H9 (cell line): ENCODE data around the gene NRXN2. TPM values are rescaled to one million over a fixed set of nuclear protein-coding genes. Genes with fewer than 3 reads are reported as not detected.
A peak's percentile ranks its signal among the peaks of the same experiment; 100 is the strongest.

Experiments used
- DNase-seq: peaks from one replicate; pipeline ENCODE4 v3.0.0-alpha.2; 2017
- H2AFZ ChIP-seq: one replicate; pipeline ENCODE4 v1.6.1; 2013; ENCODE audit warnings: mild to moderate bottlenecking, low read length, control low read depth, moderate library complexity
- H2AK5ac ChIP-seq: 2 replicates; pipeline ENCODE4 v1.6.1; 2013; ENCODE audit warnings: low read length, control low read depth, mixed read lengths; ENCODE audit not compliant: insufficient read length
- H2BK120ac ChIP-seq: one replicate; pipeline ENCODE4 v1.6.1; 2013; ENCODE audit warnings: low read depth, mild to moderate bottlenecking, low read length, control low read depth, inconsistent platforms; ENCODE audit not compliant: poor library complexity, severe bottlenecking
- H2BK12ac ChIP-seq: 2 replicates; pipeline ENCODE4 v1.6.1; 2013; ENCODE audit warnings: low read length, control low read depth, mixed read lengths, low read depth; ENCODE audit not compliant: insufficient read length
- H2BK15ac ChIP-seq: 2 replicates; pipeline ENCODE4 v1.6.1; 2013; ENCODE audit warnings: low read depth, low read length, control low read depth
- H2BK20ac ChIP-seq: one replicate; pipeline ENCODE4 v1.6.1; 2013; ENCODE audit warnings: low read depth, mild to moderate bottlenecking, low read length, control low read depth, inconsistent platforms; ENCODE audit not compliant: poor library complexity, severe bottlenecking
- H2BK5ac ChIP-seq: 2 replicates; pipeline ENCODE4 v1.6.1; 2013; ENCODE audit warnings: low read length, control low read depth, mixed read lengths; ENCODE audit not compliant: insufficient read length
- H3K14ac ChIP-seq: 2 replicates; pipeline ENCODE4 v1.6.1; 2013; ENCODE audit warnings: low read length, control low read depth; ENCODE audit not compliant: insufficient read depth
- H3K18ac ChIP-seq: 2 replicates; pipeline ENCODE4 v1.6.1; 2013; ENCODE audit warnings: low read depth, mild to moderate bottlenecking, mixed read lengths, low read length, control low read depth; ENCODE audit not compliant: insufficient read length
- H3K23ac ChIP-seq: 2 replicates; pipeline ENCODE4 v1.6.1; 2013; ENCODE audit warnings: low read length, control low read depth, mixed read lengths, low read depth; ENCODE audit not compliant: insufficient read length
- H3K23me2 ChIP-seq: 2 replicates; pipeline ENCODE4 v1.6.1; 2013; ENCODE audit warnings: low read depth, mild to moderate bottlenecking, mixed read lengths, low read length, control low read depth; ENCODE audit not compliant: insufficient read length, poor library complexity, severe bottlenecking
- H3K27ac ChIP-seq: 2 replicates; pipeline ENCODE4 v1.5.1; 2013; ENCODE audit warnings: low read length, control low read depth, mixed read lengths, low read depth; ENCODE audit not compliant: insufficient read length
- H3K27me3 ChIP-seq: 2 replicates; pipeline ENCODE4 v1.6.1; 2013; ENCODE audit warnings: low read length, control low read depth, inconsistent platforms; ENCODE audit not compliant: insufficient read depth
- H3K4ac ChIP-seq: 2 replicates; pipeline ENCODE4 v1.6.1; 2013; ENCODE audit warnings: low read depth, mild to moderate bottlenecking, control low read depth, inconsistent platforms, low read length, moderate library complexity
- H3K4me1 ChIP-seq: 2 replicates; pipeline ENCODE4 v1.6.1; 2013; ENCODE audit warnings: low read length, control low read depth, inconsistent platforms; ENCODE audit not compliant: insufficient read depth
- H3K4me2 ChIP-seq: 2 replicates; pipeline ENCODE4 v1.6.1; 2013; ENCODE audit warnings: low read length, control low read depth, mixed read lengths; ENCODE audit not compliant: insufficient read length, insufficient read depth
- H3K56ac ChIP-seq: 2 replicates; pipeline ENCODE4 v1.6.1; 2013; ENCODE audit warnings: low read depth, mild to moderate bottlenecking, mixed read lengths, low read length, control low read depth; ENCODE audit not compliant: insufficient read length
- H3K79me1 ChIP-seq: 2 replicates; pipeline ENCODE4 v1.6.1; 2013; ENCODE audit warnings: low read depth, mild to moderate bottlenecking, moderate library complexity, low read length, control low read depth, inconsistent platforms; ENCODE audit not compliant: insufficient read depth, poor library complexity, severe bottlenecking
- H3K79me2 ChIP-seq: 2 replicates; pipeline ENCODE4 v1.6.1; 2013; ENCODE audit warnings: low read length, control low read depth, inconsistent platforms; ENCODE audit not compliant: insufficient read depth
- H3K9ac ChIP-seq: 2 replicates; pipeline ENCODE4 v1.6.1; 2013; ENCODE audit warnings: low read length, control low read depth, mixed read lengths; ENCODE audit not compliant: insufficient read length; ENCODE audit errors: extremely low read depth
- H3K9me3 ChIP-seq: one replicate; pipeline ENCODE4 v1.6.1; 2013; ENCODE audit warnings: low read depth, low read length, inconsistent platforms; ENCODE audit not compliant: control insufficient read depth
- H3T11ph ChIP-seq: one replicate; pipeline ENCODE4 v1.6.1; 2013; ENCODE audit warnings: mild to moderate bottlenecking, low read length, control low read depth, inconsistent platforms
- H4K20me1 ChIP-seq: one replicate; pipeline ENCODE4 v1.6.1; 2013; ENCODE audit not compliant: control insufficient read depth, insufficient read length, insufficient read depth
- H4K5ac ChIP-seq: 2 replicates; pipeline ENCODE4 v1.6.1; 2013; ENCODE audit warnings: low read depth, mild to moderate bottlenecking, mixed read lengths, low read length, control low read depth; ENCODE audit not compliant: insufficient read length
- H4K8ac ChIP-seq: replicated peaks from 2 replicates; pipeline ENCODE4 v1.6.1; 2013; ENCODE audit warnings: low read length, control low read depth, mixed read lengths, low read depth; ENCODE audit not compliant: insufficient read length
- H4K91ac ChIP-seq: 2 replicates; pipeline ENCODE4 v1.6.1; 2013; ENCODE audit warnings: low read depth, mild to moderate bottlenecking, moderate library complexity, mixed read lengths, low read length, control low read depth; ENCODE audit not compliant: insufficient read length
- H3K27ac Mint-ChIP-seq, 3 experiments: 2 replicates in 2 of 3; 3 replicates in 1 of 3; pipeline ENCODE4 v1.8.0; 2020 to 2021; ENCODE audit warnings: mixed read lengths in 3 of 3, mild to moderate bottlenecking in 1 of 3, moderate library complexity in 1 of 3
- H3K27me3 Mint-ChIP-seq: 2 replicates; pipeline ENCODE4 v1.8.0; 2021; ENCODE audit warnings: low read depth, mild to moderate bottlenecking, moderate library complexity, mixed read lengths
- H3K36me3 Mint-ChIP-seq, 3 experiments: 2 replicates in 2 of 3; 3 replicates in 1 of 3; pipeline ENCODE4 v1.8.0; 2020 to 2021; ENCODE audit warnings: low read depth in 3 of 3, mixed read lengths in 3 of 3; ENCODE audit not compliant: insufficient read depth in 1 of 3
- H3K4me1 Mint-ChIP-seq, 2 experiments: 2 replicates each; pipeline ENCODE4 v1.8.0; 2020; ENCODE audit warnings: mixed read lengths in 2 of 2
- H3K4me3 Mint-ChIP-seq, 2 experiments: 2 replicates in 1 of 2; 3 replicates in 1 of 2; pipeline ENCODE4 v1.8.0; 2020 to 2021; ENCODE audit warnings: mild to moderate bottlenecking in 2 of 2, mixed read lengths in 2 of 2, moderate library complexity in 1 of 2
- H3K9me3 Mint-ChIP-seq, 2 experiments: 2 replicates in 1 of 2; 3 replicates in 1 of 2; pipeline ENCODE4 v1.8.0; 2020; ENCODE audit warnings: mild to moderate bottlenecking in 2 of 2, mixed read lengths in 2 of 2, moderate library complexity in 1 of 2
- CTCF ChIP-seq: fragments of 200-600 bp; sonication (generic); conservative IDR thresholded peaks from 3 replicates; pipeline ENCODE4 v1.8.0; 2021; ENCODE audit warnings: antibody characterized with exemption, mild to moderate bottlenecking
- WGBS: extraction: QIAGEN DNeasy Blood & Tissue Kit; methylation state at CpG from one replicate; pipeline ENCODE4 v1.1.7; 2013; ENCODE audit warnings: missing lambda C conversion rate, low lambda C conversion rate, mixed read lengths; ENCODE audit not compliant: insufficient read length; ENCODE audit errors: extremely low coverage; 5-methylcytosine and 5-hydroxymethylcytosine counted together
- total RNA-seq: library from RNA; stranded (reverse); gene quantifications from 2 replicates; pipeline ENCODE4 v1.2.1, GENCODE V29; 2021

Gene NRXN2
- total RNA-seq, 1 experiment from 2014 or later, result 3.9 TPM

- Mint-ChIP-seq H3K27me3 (no peaks in the 10 kb centered on the region), H3K9me3 (no peaks in the 10 kb centered on the region), H3K36me3 (peaks cover 81 to 98% (median 97%) of the 10 kb centered on the region in 3 experiments; a peak in 6 of 7 replicates), H3K4me1 (peaks cover 20 to 35% of the 10 kb centered on the region in 2 experiments), H3K27ac (peak overlapping the region in 1 of 3 experiments; percentile 23; a peak in 2 of 7 replicates), H3K4me3 (no peak overlapping the region)
- no peak overlapping the region for H4K5ac ChIP-seq
- no peak overlapping the region for H3K9ac ChIP-seq
- H3K4me2 ChIP-seq, result no peak overlapping the region
- H2BK12ac ChIP-seq, result no peak overlapping the region
- no peak overlapping the region for H2BK15ac ChIP-seq
- H3K9me3 ChIP-seq, result no peaks in the 10 kb centered on the region
- no peak overlapping the region for H3K23ac ChIP-seq
- no peak for TF ChIP-seq CTCF
- no peak overlapping the region for H3T11ph ChIP-seq
- no peak overlapping the region for H2AK5ac ChIP-seq
- no peak overlapping the region for H2BK5ac ChIP-seq
- H3K79me1 ChIP-seq, result peaks cover 7% of the 10 kb centered on the region
- no peak for DNase-seq
- H3K79me2 ChIP-seq, result peaks cover 6% of the 10 kb centered on the region; the same call in 1 of the 2 replicates
- H3K4me1 ChIP-seq, result no peaks in the 10 kb centered on the region
- no peak overlapping the region for H3K14ac ChIP-seq
- no peaks in the 10 kb centered on the region for H3K23me2 ChIP-seq
- no peak overlapping the region for H2BK20ac ChIP-seq
- no peak overlapping the region for H2BK120ac ChIP-seq
- H3K18ac ChIP-seq, result no peak overlapping the region
- WGBS, result no CpG with 5 or more reads among the region's 12 CpGs
- H3K27me3 ChIP-seq, result no peaks in the 10 kb centered on the region
- no peak overlapping the region for H3K56ac ChIP-seq
- no peak overlapping the region for H3K4ac ChIP-seq
- H3K27ac ChIP-seq, result no peak overlapping the region
- H4K20me1 ChIP-seq, result peaks cover 3% of the 10 kb centered on the region
- no peak overlapping the region for H4K8ac ChIP-seq
- no peak overlapping the region for H2AFZ ChIP-seq
- no peak overlapping the region for H4K91ac ChIP-seq
These were observed 47.1 kb upstream of the NRXN2 start for GRCh38 chr11:64770120-64770519.
